ENCODE measurements around the gene RBBP7.

Gene RBBP7

DNA sequence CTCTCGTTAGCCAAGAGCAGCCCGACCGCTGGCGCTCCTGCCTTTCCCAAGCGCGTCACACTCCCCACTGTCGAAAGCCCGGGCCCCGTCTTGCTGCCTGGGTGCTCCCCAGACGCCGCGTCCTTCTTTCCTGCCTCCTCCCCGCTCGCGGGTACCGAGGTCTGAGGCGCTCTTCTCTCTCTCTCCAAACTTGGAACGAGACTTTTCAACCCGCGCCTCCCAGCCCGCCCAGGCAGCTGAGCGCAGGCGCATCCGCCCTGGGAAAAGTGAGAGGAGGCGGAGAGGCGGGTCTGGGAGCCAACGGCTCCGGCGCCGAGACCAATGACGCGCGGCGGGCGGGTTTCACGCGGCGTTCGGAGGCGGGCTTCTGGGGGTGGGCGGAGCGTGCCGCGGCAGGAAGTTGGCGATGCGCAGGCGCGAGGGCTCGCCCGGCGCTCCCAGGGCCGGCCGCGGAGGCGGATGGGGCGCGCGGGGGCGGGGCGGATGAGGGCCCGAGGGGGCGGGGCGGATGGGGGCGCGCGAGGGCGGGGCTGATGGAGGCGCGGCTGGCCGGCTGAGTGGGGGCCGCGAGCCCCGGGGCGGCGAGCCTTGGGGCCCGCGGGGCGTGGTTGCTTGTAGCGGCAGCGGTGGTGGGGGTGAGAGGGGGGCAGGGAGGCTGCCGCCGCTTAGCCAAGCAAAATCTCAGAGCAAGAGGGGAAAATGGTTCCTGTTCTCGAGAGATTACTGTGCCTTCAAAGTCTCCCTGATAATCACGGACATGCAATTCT lies at the start of gene RBBP7:
Gene RBBP7, minus strand, starts transcription at position 268 of the 767 bp plus-strand sequence. CDS start 309 bp downstream, outside the sequence.
- in situ Hi-C loops (cut with MboI; ENCODE audit: low sequenced_read_pairs): no loop called here

- in situ Hi-C loops (cut with MboI; ENCODE audit: low sequenced_read_pairs): no loop called here
Observed at GRCh38 chrX:16918979-16919378, 48.8 kb upstream of the RBBP7 start.

DNA sequence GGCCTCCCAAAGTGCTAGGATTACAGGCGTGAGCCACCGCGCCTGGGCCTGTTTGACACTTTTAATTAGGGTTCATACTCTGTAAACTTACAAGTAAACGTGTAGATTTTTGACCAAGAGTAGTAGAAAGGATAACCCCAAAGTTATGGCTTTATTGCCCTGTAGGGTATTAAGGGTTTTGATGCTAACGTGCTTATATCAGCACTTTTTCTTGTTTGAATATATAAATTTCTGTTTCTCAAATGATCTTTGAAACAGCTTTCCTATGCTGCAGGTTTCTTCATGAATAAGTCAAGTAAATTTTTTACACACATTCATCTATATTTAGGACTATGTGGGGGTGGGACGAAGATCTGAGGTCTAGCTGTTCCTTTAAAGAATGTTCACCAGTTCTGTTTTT lies 47.0 kb upstream of the RBBP7 start:
- in situ Hi-C loops (cut with MboI; ENCODE audit: low sequenced_read_pairs): no loop called here

GRCh38 chrX:16916561-16916960 lies 46.4 kb upstream of the RBBP7 start:
- in situ Hi-C loops (cut with MboI; ENCODE audit: low sequenced_read_pairs): no loop called here

DNA sequence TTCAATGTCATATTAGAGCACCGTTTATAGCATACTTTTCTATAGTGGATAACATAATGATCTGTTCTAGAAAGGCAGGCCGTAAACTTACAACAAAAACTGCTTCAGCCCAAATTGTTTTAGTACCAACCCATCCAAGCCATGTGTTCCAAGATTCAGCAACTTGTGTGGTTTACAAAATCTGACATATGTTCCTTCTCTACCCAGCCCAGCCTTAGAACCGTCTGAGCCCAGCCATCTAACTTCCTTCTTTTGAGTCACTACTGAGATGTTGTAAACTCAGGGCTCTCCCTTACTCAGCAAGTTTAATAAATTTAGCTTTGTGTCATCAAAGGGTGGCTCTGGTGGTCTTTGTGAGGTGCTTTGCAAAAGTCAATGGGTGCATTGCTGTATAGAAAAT lies 43.9 kb upstream of the RBBP7 start:
- in situ Hi-C loops (cut with MboI; ENCODE audit: low sequenced_read_pairs): no loop called here

- in situ Hi-C loops (cut with MboI; ENCODE audit: low sequenced_read_pairs): no loop called here
Observed at GRCh38 chrX:16910376-16910775, 40.2 kb upstream of the RBBP7 start.

DNA sequence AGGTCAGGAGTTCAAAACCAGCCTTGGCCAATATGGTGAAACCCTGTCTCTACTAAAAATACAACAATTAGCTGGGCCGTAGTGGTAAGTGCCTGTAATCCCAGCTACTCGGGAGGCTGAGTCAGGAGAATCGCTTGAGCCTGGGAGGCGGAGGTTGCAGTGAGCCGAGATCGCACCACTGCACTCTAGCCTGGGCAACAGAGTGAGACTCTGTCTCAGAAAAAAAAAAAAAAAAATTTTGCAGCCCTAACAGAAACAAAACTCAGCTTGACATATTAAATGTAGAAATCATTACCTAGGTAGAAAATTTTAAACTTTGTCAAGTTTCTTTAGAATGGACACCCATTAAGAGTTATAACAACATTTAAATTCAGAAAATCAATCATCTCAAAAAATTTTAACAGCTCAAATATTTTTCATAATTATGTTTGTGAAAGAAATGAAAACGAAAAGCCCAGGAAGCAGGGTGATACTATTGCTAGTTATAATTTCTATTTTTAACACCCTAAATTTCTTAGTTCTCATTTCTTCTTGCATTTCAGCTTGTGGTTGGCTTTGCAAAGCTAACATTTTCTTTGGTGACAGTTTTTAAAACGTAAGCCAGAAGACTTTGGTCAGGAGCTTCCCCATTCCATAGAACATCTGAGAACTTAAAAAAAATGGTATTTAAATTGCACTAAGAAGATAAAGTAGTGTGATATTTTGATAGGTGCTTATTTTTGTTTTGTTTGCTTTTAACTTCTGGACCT lies 33.3 kb upstream of the RBBP7 start:
- in situ Hi-C loops (cut with MboI; ENCODE audit: low sequenced_read_pairs): no loop called here

GRCh38 chrX:16897445-16897844 lies 27.3 kb upstream of the RBBP7 start:
- in situ Hi-C loops (cut with MboI; ENCODE audit: low sequenced_read_pairs): loop anchor here (25.0 kb wide), 1 partner anchor 140 kb away; no protein-coding TSS in a partner anchor

- in situ Hi-C loops (cut with MboI; ENCODE audit: low sequenced_read_pairs): loop anchor here (25.0 kb wide), 1 partner anchor 145 kb away; no protein-coding TSS in a partner anchor
Observed at GRCh38 chrX:16892504-16893362, 22.6 kb upstream of the RBBP7 start.

- in situ Hi-C loops (cut with MboI; ENCODE audit: low sequenced_read_pairs): loop anchor here (25.0 kb wide), 1 partner anchor 152 kb away; no protein-coding TSS in a partner anchor
Observed at GRCh38 chrX:16885628-16886027, 15.5 kb upstream of the RBBP7 start.

- in situ Hi-C loops (cut with MboI; ENCODE audit: low sequenced_read_pairs): loop anchor here (25.0 kb wide), 1 partner anchor 154 kb away; no protein-coding TSS in a partner anchor
Observed at GRCh38 chrX:16883487-16883804, 13.3 kb upstream of the RBBP7 start.

DNA sequence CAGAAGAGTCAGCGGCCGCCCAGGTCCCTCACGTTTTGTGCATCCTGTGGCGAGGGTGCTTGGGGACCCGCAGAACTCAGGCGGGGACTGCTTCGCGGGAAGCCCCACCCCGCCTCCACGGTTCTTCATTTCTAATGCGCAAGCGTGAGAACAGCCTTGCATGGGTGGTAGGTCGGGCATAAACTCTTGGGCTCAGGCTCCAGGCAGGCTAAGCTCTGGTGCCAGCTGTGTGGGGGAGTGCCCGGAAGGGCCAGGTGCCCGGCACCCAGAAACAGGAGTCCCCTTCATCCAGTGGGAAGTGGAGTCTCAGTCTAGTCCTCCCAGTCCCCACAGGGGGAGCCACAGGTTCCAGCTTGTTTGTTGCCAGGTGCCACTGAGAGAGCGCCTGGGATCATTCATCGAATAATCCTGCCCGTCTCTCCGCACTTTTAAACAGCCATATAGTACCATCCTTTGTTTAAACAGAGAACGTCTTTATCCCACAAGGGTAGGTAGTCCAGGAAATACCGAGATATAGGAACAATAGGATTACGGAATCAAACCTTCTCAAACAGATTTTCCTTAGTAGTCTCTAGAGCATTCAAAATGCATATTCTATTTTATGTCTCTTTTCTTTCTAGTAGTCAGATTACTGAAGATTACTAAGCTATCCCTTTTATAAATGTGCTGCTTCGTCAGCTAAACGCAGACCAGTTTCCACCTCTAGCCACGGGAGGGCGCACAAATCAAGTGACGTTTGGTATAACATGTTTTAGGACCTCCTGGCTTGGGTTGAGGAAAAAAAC lies 12.7 kb upstream of the RBBP7 start:
- in situ Hi-C loops (cut with MboI; ENCODE audit: low sequenced_read_pairs): loop anchor here (25.0 kb wide), 1 partner anchor 154 kb away; no protein-coding TSS in a partner anchor

GRCh38 chrX:16882169-16882568 lies 12.0 kb upstream of the RBBP7 start:
- in situ Hi-C loops (cut with MboI; ENCODE audit: low sequenced_read_pairs): loop anchor here (25.0 kb wide), 1 partner anchor 155 kb away; no protein-coding TSS in a partner anchor

DNA sequence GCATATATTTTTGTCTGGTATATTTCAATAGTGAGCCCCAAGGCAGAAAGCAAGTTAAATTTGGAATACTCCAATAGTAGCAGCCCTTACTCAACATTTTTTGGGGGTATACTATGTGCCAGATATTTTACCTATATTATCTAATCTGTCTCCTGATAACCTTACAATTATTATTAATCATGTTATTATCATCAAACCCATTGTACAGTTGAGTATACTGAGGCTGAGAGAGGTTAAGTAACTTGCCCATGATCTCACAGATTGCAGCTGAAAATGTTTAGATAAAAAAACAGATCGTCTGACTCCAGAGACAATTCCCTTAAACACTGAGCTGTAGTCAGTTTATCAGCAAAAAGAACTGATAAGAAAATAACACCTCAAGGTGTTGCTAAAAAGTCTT lies 6.5 kb upstream of the RBBP7 start:
- in situ Hi-C loops (cut with MboI; ENCODE audit: low sequenced_read_pairs): loop anchor here (25.0 kb wide), 1 partner anchor 161 kb away; no protein-coding TSS in a partner anchor

GRCh38 chrX:16874458-16875095 lies 4.4 kb upstream of the RBBP7 start:
- in situ Hi-C loops (cut with MboI; ENCODE audit: low sequenced_read_pairs): loop anchor here (25.0 kb wide), 1 partner anchor 163 kb away; no protein-coding TSS in a partner anchor

DNA sequence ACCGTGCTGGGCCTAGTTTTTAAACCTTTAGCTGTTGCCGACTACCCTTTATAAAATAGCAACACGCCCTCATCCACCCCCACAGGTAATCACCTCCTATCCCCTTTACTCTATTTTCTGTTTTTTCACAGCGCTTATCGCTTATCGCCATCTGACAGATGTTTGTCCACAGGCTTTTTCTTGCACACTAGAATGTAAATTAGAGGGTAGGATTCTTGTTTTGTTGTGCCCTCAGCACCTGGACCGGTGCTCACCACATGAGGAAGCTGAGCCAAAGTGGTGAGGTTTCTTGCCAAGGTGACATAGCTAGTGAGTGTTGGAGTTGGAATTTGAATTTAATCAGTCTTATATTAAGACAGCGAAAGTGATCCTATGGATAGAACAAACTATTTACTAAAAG lies 2.9 kb upstream of the RBBP7 start:
- in situ Hi-C loops (cut with MboI; ENCODE audit: low sequenced_read_pairs): no loop called here

DNA sequence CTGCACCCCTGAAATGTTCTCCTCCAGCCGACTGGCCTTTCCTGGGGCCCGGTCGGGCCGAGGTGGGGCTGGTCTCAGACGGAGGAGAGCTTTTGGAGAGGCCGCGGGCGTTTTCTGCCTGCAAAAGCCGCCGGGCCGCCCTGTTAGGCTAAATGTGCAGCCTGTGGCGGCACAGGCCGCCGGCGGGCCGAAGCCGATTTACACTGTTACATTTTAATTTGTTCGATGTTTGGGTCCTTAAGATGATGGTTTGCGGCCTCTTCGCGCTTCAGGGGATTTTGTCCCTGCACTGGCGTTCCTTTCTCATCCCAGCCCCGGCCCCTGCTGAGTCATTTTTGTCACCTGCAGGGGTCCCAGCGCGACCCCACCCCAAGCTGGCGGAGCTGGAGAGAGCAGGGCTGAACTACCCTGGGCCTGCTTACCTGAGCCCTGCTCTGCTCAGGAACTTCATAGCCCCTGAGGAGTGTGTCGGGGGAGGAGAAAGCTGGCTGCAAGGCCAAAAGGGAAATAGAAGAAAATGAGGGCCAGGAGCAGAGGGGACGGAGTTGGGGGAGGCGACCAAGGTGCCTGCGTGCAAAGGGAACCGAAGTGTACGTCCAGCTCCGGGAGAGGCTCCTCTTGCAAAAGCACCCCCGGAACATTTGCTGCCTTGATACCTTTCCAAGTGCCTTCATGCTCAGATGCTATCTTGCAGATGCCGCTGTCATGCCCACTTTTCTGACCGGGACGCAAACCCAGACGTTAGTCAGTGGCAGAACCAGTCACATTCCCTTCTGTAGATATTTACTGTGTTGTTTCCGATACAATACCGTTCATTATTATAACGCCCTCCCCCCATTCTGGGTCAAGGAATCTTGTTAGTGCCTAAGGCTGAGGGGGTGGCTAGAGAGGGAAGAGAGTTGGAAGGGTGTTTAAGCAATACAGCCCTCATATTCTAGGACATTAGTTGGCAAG lies 977 bp upstream of the RBBP7 start:
- in situ Hi-C loops (cut with MboI; ENCODE audit: low sequenced_read_pairs): no loop called here

- in situ Hi-C loops (cut with MboI; ENCODE audit: low sequenced_read_pairs): no loop called here
Observed at GRCh38 chrX:16869393-16870094, 618 bp downstream of the RBBP7 start.

Measured in HL-60/S4 treated with phorbol 12-myristate 13-acetate at 8.2 ng/mL for 4 days and 3 days (cell line).